AG10803 (cell line): ENCODE results near the gene ARSD.
A peak's percentile ranks its signal among the peaks of the same experiment; 100 is the strongest.
"Not testable (repeated sequence)": the region's sequence is repeated elsewhere in the genome, so short reads cannot be mapped to it uniquely, and the experiment has no call there.

Experiments used
- DNase-seq: peaks from one replicate; pipeline ENCODE4 v3.0.0; 2010; ENCODE audit warnings: low read depth
- H3K4me3 ChIP-seq: 2 replicates; pipeline ENCODE4 v1.5.1; 2011; ENCODE audit warnings: mild to moderate bottlenecking, low read length, control low read depth
- CTCF ChIP-seq: conservative IDR thresholded peaks from 2 replicates; pipeline ENCODE4 v1.5.1; 2011; ENCODE audit warnings: mild to moderate bottlenecking, low read length, control low read depth, inconsistent platforms

Gene ARSD

GRCh38 chrX:2928583-2929434, at the start of gene ARSD:
TSS of gene ARSD (minus strand) at chrX:2929339. CDS start at chrX:2929275, 64 bp downstream.
- H3K4me3 ChIP-seq: peak within 1 kb of the TSS; percentile 68
- TF ChIP-seq CTCF: no peak
- DNase-seq: peak; percentile 89

- H3K4me3 ChIP-seq, DNase-seq: not testable (repeated sequence)
These were observed 49.5 kb upstream of the ARSD start for GRCh38 chrX:2978639-2979038.

GRCh38 chrX:2974961-2975360, 45.8 kb upstream of the ARSD start:
- peak; percentile 13 for DNase-seq
- no peak for TF ChIP-seq CTCF
- no peak overlapping the region for H3K4me3 ChIP-seq

- no peak overlapping the region for H3K4me3 ChIP-seq
- DNase-seq: no peak
- TF ChIP-seq CTCF: no peak
These were observed 43.3 kb upstream of the ARSD start for GRCh38 chrX:2972391-2972790.

- TF ChIP-seq CTCF: no peak
- DNase-seq: no peak
- no peak overlapping the region for H3K4me3 ChIP-seq
These were observed 39.9 kb upstream of the ARSD start for GRCh38 chrX:2969021-2969420.

GRCh38 chrX:2967998-2968909, 39.1 kb upstream of the ARSD start:
- DNase-seq: peak; percentile 50
- peak overlapping the region; percentile 35 for H3K4me3 ChIP-seq
- TF ChIP-seq CTCF: no peak

- no peak for TF ChIP-seq CTCF
- peak overlapping the region; percentile 15; the same call in 1 of the 2 replicates for H3K4me3 ChIP-seq
- DNase-seq: no peak
These were observed 38.4 kb upstream of the ARSD start for GRCh38 chrX:2967584-2967983.
